Measurements from ENCODE around the gene CYP2E1.

Gene CYP2E1

DNA sequence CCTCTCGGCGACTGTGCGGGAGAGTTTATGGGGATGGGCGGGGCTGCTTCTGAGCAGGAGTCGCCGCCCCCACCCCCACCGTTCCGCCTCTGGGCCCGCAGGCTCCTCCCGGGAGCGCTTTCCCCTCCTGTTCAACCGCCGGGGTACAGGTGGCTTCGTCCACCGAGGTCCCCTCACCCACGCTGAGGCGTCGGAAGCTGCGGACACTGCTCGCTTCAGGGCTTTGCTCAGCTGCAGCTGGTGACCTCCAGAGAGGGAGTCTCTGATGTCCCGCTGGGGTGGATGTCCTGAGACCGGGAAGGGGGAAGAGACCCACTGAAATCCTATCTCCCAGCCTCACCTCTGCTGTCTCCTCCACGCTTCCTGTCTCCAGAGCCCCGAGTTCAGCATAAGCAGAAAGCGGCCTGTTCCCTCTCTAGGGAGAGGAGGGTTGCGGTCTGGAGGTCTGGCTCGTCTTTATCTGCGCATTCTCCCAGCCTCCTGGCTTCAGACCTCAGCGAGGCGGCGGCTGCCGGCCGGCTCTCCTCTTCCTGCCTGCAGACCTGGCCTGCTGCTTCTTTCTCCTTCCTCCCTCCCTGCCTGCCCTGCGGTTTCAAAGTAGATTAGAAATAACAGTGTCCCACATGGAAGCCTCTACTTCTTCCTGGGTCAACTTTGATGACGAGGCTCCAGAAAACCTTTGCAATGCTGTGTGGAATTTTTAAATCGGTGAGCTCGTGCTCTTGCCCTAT is 1.8 kb downstream of the CYP2E1 start:
- TF ChIP-seq, protein P1, sequence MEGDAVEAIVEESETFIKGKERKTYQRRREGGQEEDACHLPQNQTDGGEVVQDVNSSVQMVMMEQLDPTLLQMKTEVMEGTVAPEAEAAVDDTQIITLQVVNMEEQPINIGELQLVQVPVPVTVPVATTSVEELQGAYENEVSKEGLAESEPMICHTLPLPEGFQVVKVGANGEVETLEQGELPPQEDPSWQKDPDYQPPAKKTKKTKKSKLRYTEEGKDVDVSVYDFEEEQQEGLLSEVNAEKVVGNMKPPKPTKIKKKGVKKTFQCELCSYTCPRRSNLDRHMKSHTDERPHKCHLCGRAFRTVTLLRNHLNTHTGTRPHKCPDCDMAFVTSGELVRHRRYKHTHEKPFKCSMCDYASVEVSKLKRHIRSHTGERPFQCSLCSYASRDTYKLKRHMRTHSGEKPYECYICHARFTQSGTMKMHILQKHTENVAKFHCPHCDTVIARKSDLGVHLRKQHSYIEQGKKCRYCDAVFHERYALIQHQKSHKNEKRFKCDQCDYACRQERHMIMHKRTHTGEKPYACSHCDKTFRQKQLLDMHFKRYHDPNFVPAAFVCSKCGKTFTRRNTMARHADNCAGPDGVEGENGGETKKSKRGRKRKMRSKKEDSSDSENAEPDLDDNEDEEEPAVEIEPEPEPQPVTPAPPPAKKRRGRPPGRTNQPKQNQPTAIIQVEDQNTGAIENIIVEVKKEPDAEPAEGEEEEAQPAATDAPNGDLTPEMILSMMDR (IDR thresholded peaks at IDR 0.05; ENCODE audit: insufficient read depth, missing control alignments): no peak
- no peak for DNase-seq (ENCODE audit: insufficient read length, low spot score)
- FAIRE-seq: no peak

DNA sequence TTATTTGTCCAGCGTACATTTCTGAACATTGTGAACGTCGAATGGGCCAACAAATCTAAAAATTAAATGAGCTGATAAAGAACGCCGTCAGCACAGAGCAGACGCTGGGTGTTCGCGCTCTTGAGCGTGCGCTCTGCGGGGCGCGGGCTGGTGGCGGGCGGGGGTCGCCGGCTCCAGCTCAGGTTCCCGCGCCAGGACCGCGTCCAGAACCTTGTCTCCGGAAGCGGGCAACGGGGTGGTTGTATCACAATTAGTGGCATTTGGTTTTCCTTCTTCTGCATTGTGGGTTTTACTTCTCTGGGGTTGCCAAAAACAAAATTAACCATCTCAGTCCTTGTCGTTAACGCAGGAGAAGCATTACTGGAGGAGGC is 2.4 kb downstream of the CYP2E1 start:
- TF ChIP-seq, protein P1 (IDR thresholded peaks at IDR 0.05; ENCODE audit: insufficient read depth, missing control alignments): no peak
- DNase-seq (ENCODE audit: insufficient read length, low spot score) (no peak), FAIRE-seq (no peak)

DNA sequence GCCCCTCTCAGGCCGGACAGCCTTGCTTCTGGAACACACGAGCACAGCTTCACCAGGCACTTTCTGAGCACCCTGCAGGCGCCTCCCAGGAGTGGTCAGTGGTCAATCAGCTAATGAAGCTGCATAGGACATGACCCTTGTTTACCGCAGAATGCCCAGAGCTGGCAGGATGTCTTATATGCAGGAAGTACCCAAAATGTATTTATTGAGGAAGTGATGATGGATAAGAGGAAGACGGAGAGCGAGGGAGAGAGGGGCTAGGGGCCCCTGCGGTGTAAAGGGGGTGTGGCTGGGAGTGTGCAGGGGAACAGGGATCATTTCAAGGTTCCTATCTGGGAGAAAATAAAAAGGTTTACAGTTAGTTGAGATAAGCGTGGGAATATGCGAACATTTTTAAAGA is 3.3 kb downstream of the CYP2E1 start:
- FAIRE-seq: no peak
- TF ChIP-seq, protein P1 (IDR thresholded peaks at IDR 0.05; ENCODE audit: insufficient read depth, missing control alignments): no peak
- DNase-seq (ENCODE audit: insufficient read length, low spot score): no peak

DNA sequence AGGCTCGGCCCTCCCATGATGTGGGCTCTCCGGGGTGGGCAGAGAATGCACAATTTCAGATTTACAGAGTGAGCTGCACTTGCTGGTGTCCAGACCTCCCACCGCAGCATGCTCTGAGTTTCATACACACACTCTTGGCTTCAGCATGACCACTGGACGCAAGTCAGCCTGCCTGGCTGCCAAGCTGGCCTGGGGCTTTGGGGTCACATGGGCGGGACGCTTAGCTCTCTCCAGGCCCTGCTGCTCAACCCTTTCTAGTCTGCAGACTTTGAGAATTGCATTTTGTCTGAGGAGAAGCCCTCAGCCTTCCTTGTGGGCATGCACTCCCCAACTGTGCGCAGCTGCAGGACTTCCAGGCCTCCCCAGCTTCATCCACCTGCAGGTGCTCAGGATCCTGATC is 5.7 kb downstream of the CYP2E1 start:
- TF ChIP-seq, protein P1 (IDR thresholded peaks at IDR 0.05; ENCODE audit: insufficient read depth, missing control alignments): no peak
- no peak for DNase-seq (ENCODE audit: insufficient read length, low spot score)
- FAIRE-seq: no peak

DNA sequence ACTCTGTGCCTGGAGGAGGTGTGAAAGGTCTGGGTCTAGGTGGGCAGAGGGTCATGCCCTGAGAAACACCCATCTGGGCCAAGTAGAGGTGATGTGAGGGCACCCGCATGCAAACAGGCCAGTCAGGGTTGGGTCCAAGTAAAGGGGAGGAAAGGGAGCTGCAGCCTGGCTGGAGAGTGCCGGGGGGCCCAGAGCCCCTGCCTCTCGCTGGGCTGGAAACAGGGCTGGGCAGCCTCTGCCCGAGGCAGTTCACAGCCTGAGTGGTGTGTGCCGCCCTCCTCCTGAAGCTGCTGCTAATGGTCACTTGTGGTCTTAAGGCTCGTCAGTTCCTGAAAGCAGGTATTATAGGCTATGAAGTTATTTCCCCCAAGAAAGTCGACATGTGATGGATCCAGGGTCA is 7.3 kb downstream of the CYP2E1 start:
- FAIRE-seq: no peak
- DNase-seq (ENCODE audit: insufficient read length, low spot score): no peak
- TF ChIP-seq, protein P1 (IDR thresholded peaks at IDR 0.05; ENCODE audit: insufficient read depth, missing control alignments): no peak

DNA sequence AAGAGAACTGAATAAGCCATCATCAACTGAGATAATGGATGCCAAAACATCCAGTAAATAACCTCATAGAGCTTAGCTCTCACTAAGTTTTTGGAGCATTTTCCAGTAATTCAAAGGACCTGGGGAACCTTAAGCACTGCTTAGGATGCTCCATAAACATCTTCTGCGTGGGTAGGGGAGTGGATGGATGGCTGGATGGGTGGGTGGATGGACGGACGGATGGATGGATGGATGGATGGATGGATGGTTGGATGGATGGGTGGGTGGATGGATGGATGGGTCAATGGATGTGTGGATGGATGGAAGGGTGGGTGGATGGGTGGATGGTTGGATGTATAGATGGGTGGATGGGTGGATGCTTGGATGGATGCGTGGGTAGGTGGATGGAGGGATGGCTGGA is 9.0 kb downstream of the CYP2E1 start:
- TF ChIP-seq, protein P1 (IDR thresholded peaks at IDR 0.05; ENCODE audit: insufficient read depth, missing control alignments): no peak
- no peak for FAIRE-seq

More for the DNA sequence above, 9.0 kb downstream of the CYP2E1 start:
- no peak for DNase-seq (ENCODE audit: insufficient read length, low spot score)
